Breast epithelium (tissue), 4 donors: ENCODE results near the gene CLSTN2. TPM values are rescaled to one million over a fixed set of nuclear protein-coding genes. Genes with fewer than 3 reads are reported as not detected.

Experiments used
- DNase-seq, 2 donors: peaks; one replicate each; pipeline ENCODE4 v3.0.0-alpha.2; 2019; ENCODE audit warnings: low spot score in 2 of 2
- H3K27ac ChIP-seq, 2 donors: fragments of 200-600 bp; sonication (generic) in 1 of 2; one replicate each; pipeline ENCODE4 v1.5.1; 2016 to 2019; ENCODE audit warnings: mild to moderate bottlenecking in 1 of 2
- H3K27me3 ChIP-seq, 2 donors: fragments of 200-600 bp; sonication (generic) in 1 of 2; one replicate each; pipeline versions ENCODE4 v1.5.1 to v1.6.0; 2017 to 2019; ENCODE audit warnings: control low read depth in 1 of 2, mild to moderate bottlenecking in 1 of 2
- H3K36me3 ChIP-seq: fragments of 200-600 bp; one replicate; pipeline ENCODE4 v1.5.1; 2019
- H3K4me1 ChIP-seq, 2 donors: fragments of 200-600 bp; sonication (generic); one replicate each; pipeline ENCODE4 v1.5.1; 2016 to 2019; ENCODE audit warnings: control low read depth in 1 of 2
- H3K4me3 ChIP-seq, 3 donors: fragments of 200-600 bp; sonication (generic); 1 replicate in 2 of 3; 2 replicates in 1 of 3; pipeline ENCODE4 v1.5.1; 2016 to 2019; ENCODE audit warnings: mild to moderate bottlenecking in 3 of 3, moderate library complexity in 2 of 3
- H3K9me3 ChIP-seq, 2 donors: fragments of 200-600 bp; sonication (generic) in 1 of 2; one replicate each; pipeline ENCODE4 v1.5.1; 2016 to 2019; ENCODE audit warnings: control low read depth in 1 of 2
- POLR2A ChIP-seq: fragments of 450-650 bp; IDR thresholded peaks from one replicate; pipeline ENCODE4 v1.6.1; 2016; ENCODE audit warnings: antibody characterized with exemption, mild to moderate bottlenecking, moderate library complexity
- POLR2AphosphoS5 ChIP-seq, 3 donors: sonication (generic); formaldehyde crosslinking; IDR thresholded peaks; one replicate each; pipeline ENCODE4 v1.6.1; 2017; ENCODE audit warnings: antibody characterized with exemption in 3 of 3
- intact Hi-C: fragments of 100-400 bp; cut with DNase I; formaldehyde crosslinking; loops from one replicate; pipeline ENCODE4 v1.15.1; 2023; ENCODE audit warnings: low total_unique reads
- total RNA-seq, 3 donors: library from RNA; depleted of rRNA; stranded (reverse); fragments of >200 nt; gene quantifications; one replicate each; pipeline ENCODE4 v1.1.0, GENCODE V29; 2016
- TF ChIP-seq, protein P1 (sequence below), 3 donors: fragments of 450-650 bp; IDR thresholded peaks; one replicate each; pipeline ENCODE4 v1.5.1; 2016 to 2017; ENCODE audit warnings: antibody characterized with exemption in 3 of 3, mild to moderate bottlenecking in 3 of 3, moderate library complexity in 3 of 3

CLSTN2 gene
- total RNA-seq, 3 donors from 2014 or later: 15.5 to 75.5 (median 33.1) TPM

DNA sequence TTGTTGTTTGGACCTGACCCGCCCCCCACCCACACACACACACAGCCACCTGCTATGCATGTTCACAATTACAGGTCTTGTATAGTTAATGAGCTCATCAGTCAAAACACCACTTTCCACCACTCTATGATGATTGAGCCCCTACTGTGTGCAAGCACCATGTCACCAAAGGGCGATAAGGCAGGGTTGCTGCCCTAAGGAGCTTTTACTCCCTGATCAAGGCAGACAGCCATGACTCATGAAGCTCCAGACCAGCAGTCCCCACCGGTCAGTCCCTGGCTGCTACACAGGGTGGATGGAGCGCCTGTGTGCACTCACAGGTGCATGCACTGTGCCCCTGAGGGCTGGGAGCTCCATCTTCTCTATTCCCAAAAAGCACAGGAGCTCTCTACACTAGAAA is 270.6 kb downstream of the CLSTN2 start:
- TF ChIP-seq, protein P1, sequence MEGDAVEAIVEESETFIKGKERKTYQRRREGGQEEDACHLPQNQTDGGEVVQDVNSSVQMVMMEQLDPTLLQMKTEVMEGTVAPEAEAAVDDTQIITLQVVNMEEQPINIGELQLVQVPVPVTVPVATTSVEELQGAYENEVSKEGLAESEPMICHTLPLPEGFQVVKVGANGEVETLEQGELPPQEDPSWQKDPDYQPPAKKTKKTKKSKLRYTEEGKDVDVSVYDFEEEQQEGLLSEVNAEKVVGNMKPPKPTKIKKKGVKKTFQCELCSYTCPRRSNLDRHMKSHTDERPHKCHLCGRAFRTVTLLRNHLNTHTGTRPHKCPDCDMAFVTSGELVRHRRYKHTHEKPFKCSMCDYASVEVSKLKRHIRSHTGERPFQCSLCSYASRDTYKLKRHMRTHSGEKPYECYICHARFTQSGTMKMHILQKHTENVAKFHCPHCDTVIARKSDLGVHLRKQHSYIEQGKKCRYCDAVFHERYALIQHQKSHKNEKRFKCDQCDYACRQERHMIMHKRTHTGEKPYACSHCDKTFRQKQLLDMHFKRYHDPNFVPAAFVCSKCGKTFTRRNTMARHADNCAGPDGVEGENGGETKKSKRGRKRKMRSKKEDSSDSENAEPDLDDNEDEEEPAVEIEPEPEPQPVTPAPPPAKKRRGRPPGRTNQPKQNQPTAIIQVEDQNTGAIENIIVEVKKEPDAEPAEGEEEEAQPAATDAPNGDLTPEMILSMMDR (IDR thresholded peaks at IDR 0.05): no peak
- no peak for TF ChIP-seq POLR2AphosphoS5 (IDR thresholded peaks at IDR 0.05)
- TF ChIP-seq POLR2A: no peak
- no peak overlapping the region for H3K27ac ChIP-seq
- intact Hi-C loops: no loop called here

DNA sequence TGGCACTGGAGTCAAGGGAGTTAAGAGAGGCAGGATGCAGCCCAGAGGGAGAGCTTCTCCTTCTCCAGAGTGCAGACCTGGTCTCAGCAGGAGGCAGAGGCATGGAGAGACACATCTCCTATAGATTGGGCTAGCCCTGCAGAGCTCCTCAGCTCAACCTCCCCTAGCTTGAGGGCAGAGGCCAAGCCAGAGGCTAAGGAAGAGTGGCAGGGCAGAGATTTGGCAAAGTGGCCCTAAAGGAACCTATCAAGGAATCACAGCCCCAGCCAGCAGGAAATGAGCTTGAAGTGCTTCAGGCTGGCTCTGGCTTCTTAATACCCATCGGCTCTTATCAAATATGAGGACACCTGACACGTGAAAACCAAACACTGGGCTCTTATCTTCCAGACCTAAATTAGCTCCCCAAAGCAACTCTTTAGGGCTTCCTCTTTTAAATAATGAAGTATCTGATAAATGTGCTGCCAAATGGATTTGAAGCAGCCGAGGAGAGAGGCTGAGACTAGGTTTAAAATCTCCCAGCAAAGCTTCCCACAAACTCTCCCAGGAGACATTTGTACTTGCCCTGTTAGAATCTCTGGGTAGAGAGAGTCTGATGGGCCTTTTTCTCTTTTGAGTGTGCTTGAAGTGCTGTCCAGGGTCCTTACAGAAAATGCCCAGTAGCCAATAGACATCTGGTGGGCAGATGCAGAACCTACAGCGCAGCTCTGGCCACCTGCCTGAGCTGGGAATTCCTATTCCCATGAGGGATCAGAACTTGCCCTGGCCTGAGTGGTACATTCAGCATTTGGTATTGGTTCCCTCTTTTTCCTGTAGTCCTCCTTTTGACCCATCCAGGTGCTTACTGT is 271.4 kb downstream of the CLSTN2 start:
- Histone ChIP-seq H3K4me1 (no peaks in the 10 kb centered on the region), H3K27ac (no peak overlapping the region), H3K36me3 (no peaks in the 10 kb centered on the region), H3K9me3 (no peaks in the 10 kb centered on the region), H3K4me3 (no peak overlapping the region), H3K27me3 (no peaks in the 10 kb centered on the region)
- TF ChIP-seq POLR2AphosphoS5 (IDR thresholded peaks at IDR 0.05) (no peak), POLR2A (no peak)
- TF ChIP-seq, protein P1 (IDR thresholded peaks at IDR 0.05): no peak
- intact Hi-C loops: no loop called here
- DNase-seq: no peak

More for the DNA sequence above, 270.6 kb downstream of the CLSTN2 start:
- no peaks in the 10 kb centered on the region for H3K27me3 ChIP-seq
- H3K4me3 ChIP-seq: no peak overlapping the region
- H3K36me3 ChIP-seq: no peaks in the 10 kb centered on the region
- H3K4me1 ChIP-seq: no peaks in the 10 kb centered on the region
- no peaks in the 10 kb centered on the region for H3K9me3 ChIP-seq
- no peak for DNase-seq

DNA sequence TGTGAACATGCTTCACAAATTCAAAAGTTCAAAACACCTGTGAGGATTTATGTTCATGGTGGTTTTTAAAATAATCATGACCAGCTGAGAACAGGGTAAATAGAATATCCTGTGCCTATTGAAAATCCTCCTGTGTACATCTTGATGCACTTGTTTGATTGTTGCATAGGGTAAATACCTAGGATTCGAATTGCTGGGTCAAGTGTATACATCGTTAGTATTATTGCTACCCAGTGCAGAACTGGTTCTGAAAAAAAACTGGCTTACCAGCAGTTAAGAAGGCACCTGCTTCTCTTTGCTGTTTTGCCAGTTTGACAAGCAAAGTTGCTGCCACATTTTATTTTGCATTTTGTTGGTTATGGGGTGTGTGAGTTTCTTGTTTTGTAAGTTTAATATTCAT is 272.6 kb downstream of the CLSTN2 start:
- Histone ChIP-seq H3K4me1 (no peaks in the 10 kb centered on the region), H3K36me3 (no peaks in the 10 kb centered on the region), H3K27me3 (no peaks in the 10 kb centered on the region), H3K9me3 (no peaks in the 10 kb centered on the region), H3K4me3 (no peak overlapping the region), H3K27ac (no peak overlapping the region)
- DNase-seq: no peak
- intact Hi-C loops: no loop called here
- TF ChIP-seq, protein P1 (IDR thresholded peaks at IDR 0.05): no peak
- no peak for TF ChIP-seq POLR2A
- TF ChIP-seq POLR2AphosphoS5 (IDR thresholded peaks at IDR 0.05): no peak

DNA sequence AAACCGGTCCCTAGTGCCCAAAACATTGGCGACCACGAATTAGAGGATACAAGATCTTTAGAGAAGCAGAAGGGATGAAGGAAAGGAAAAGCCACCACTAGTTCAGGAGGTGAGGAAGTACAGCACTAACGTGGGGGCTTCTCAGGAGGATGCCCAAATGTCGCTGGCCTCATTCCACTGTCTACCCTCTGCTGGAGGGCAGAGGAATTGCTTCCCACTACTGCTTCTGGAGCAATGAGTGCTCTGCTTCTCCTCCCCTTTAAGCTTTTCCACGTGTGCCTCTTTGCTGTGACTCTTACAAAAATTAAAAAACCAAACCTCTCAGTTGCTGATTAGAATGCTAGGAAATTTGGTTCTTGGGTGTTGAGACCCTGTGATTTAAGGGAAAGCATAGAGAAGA is 281.3 kb downstream of the CLSTN2 start:
- intact Hi-C loops: no loop called here
- H3K36me3 ChIP-seq: no peaks in the 10 kb centered on the region
- H3K27ac ChIP-seq: no peak overlapping the region
- H3K4me3 ChIP-seq: no peak overlapping the region
- H3K27me3 ChIP-seq: no peaks in the 10 kb centered on the region
- TF ChIP-seq POLR2AphosphoS5 (IDR thresholded peaks at IDR 0.05): no peak
- TF ChIP-seq, protein P1 (IDR thresholded peaks at IDR 0.05): peak in 1 of 3 donors; percentile 11
- no peaks in the 10 kb centered on the region for H3K9me3 ChIP-seq
- no peak for DNase-seq
- no peaks in the 10 kb centered on the region for H3K4me1 ChIP-seq

DNA sequence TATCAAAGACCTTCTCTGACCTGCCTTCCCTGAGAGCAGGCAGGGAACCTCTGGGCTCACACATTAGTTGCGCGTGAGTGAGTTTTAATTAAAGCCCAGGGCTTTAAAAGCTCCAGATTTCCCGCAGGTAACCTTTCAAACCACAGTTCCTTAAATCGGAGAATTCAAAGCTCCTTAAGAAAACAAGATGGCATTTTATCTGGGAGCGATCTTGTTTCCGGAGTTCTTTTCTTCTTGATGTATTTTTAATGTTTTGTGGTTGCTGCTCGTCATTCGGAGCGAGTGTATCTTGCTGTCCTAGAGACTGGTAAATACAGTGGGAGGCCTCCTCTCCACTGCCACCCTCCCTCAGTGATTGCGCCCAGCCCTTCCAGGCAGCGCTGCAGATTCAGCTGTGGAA is 284.3 kb downstream of the CLSTN2 start:
- no peaks in the 10 kb centered on the region for H3K36me3 ChIP-seq
- no peak overlapping the region for H3K4me3 ChIP-seq
- no peak overlapping the region for H3K27ac ChIP-seq
- no peaks in the 10 kb centered on the region for H3K27me3 ChIP-seq
- intact Hi-C loops: no loop called here
- H3K9me3 ChIP-seq: no peaks in the 10 kb centered on the region
- H3K4me1 ChIP-seq: no peaks in the 10 kb centered on the region
- TF ChIP-seq POLR2AphosphoS5 (IDR thresholded peaks at IDR 0.05) (no peak), POLR2A (no peak)
- TF ChIP-seq, protein P1 (IDR thresholded peaks at IDR 0.05): no peak
- no peak for DNase-seq
